ENCODE data around the gene TOMM40. TPM values are rescaled to one million over a fixed set of nuclear protein-coding genes. Genes with fewer than 3 reads are reported as not detected.
"Not testable (repeated sequence)": the region's sequence is repeated elsewhere in the genome, so short reads cannot be mapped to it uniquely, and the experiment has no call there.

TOMM40 gene
- polyA plus RNA-seq, 1 donor, result 31.1 TPM

- no peak for DNase-seq
Observed at GRCh38 chr19:44900328-44901244, 9.5 kb downstream of the TOMM40 start.

GRCh38 chr19:44903216-44903601, 12.2 kb downstream of the TOMM40 start:
- DNase-seq, result no peak

DNA sequence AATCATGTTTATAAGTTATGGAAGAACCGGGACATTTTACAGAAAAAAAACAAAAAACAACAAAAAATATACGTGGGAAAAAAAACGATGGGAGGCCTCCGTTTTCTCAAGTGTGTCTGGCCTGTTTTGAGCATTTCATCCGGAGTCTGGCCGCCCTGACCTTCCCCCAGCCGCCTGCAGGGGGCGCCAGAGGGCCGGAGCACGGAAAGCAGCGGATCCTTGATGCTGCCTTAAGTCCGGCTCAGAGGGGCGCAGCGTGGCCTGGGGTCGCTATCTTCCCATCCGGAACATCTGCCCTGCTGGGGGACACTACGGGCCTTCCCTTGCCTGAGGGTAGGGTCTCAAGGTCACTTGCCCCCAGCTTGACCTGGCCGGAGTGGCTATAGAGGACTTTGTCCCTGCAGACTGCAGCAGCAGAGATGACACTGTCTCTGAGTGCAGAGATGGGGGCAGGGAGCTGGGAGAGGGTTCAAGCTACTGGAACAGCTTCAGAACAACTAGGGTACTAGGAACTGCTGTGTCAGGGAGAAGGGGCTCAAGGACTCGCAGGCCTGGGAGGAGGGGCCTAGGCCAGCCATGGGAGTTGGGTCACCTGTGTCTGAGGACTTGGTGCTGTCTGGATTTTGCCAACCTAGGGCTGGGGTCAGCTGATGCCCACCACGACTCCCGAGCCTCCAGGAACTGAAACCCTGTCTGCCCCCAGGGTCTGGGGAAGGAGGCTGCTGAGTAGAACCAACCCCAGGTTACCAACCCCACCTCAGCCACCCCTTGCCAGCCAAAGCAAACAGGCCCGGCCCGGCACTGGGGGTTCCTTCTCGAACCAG, 12.8 kb downstream of the TOMM40 start:
- peak; percentile 77 for DNase-seq

DNA sequence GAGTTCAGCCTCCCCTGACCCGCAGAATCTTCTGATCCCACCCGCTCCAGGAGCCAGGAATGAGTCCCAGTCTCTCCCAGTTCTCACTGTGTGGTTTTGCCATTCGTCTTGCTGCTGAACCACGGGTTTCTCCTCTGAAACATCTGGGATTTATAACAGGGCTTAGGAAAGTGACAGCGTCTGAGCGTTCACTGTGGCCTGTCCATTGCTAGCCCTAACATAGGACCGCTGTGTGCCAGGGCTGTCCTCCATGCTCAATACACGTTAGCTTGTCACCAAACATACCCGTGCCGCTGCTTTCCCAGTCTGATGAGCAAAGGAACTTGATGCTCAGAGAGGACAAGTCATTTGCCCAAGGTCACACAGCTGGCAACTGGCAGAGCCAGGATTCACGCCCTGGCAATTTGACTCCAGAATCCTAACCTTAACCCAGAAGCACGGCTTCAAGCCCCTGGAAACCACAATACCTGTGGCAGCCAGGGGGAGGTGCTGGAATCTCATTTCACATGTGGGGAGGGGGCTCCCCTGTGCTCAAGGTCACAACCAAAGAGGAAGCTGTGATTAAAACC, 13.5 kb downstream of the TOMM40 start:
- no peak for DNase-seq

- DNase-seq, result no peak
Observed at GRCh38 chr19:44905437-44906160, 14.5 kb downstream of the TOMM40 start, which contains the start of gene APOE. Gene APOE, plus strand, starts transcription at chr19:44905796. Its CDS starts 829 bp downstream, at chr19:44906625.

DNA sequence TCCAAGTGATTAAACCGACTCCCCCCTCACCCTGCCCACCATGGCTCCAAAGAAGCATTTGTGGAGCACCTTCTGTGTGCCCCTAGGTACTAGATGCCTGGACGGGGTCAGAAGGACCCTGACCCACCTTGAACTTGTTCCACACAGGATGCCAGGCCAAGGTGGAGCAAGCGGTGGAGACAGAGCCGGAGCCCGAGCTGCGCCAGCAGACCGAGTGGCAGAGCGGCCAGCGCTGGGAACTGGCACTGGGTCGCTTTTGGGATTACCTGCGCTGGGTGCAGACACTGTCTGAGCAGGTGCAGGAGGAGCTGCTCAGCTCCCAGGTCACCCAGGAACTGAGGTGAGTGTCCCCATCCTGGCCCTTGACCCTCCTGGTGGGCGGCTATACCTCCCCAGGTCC, 16.6 kb downstream of the TOMM40 start:
- no peak for DNase-seq

DNA sequence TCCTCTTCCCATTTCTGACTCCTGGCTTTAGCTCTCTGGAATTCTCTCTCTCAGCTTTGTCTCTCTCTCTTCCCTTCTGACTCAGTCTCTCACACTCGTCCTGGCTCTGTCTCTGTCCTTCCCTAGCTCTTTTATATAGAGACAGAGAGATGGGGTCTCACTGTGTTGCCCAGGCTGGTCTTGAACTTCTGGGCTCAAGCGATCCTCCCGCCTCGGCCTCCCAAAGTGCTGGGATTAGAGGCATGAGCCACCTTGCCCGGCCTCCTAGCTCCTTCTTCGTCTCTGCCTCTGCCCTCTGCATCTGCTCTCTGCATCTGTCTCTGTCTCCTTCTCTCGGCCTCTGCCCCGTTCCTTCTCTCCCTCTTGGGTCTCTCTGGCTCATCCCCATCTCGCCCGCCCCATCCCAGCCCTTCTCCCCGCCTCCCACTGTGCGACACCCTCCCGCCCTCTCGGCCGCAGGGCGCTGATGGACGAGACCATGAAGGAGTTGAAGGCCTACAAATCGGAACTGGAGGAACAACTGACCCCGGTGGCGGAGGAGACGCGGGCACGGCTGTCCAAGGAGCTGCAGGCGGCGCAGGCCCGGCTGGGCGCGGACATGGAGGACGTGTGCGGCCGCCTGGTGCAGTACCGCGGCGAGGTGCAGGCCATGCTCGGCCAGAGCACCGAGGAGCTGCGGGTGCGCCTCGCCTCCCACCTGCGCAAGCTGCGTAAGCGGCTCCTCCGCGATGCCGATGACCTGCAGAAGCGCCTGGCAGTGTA, 17.2 kb downstream of the TOMM40 start:
- DNase-seq, result no peak

- DNase-seq, result no peak
Observed at GRCh38 chr19:44908836-44909261, 17.8 kb downstream of the TOMM40 start.

- DNase-seq, result no peak
Observed at GRCh38 chr19:44909775-44910174, 18.7 kb downstream of the TOMM40 start.

DNA sequence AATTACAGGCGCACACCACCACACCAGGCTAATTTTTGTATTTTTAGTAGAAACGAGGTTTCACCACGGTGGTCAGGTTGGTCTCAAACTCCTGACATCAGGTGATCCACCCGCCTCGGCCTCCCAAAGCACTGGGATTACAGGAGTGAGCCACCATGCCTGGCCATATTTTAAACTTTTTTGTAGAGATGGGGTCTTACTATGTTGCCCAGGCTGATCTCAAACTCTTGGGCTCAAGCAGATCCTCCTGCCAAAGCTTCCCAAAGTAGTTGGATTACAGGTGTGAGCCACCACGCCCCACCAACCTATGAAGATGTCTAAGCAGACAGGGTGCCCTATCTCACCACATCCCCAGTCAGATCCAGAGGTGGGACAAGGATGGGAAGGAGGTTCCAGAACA, 20.8 kb downstream of the TOMM40 start:
- DNase-seq, result not testable (repeated sequence)

- peak; percentile 52 for DNase-seq
Observed at GRCh38 chr19:44912854-44913253, 21.8 kb downstream of the TOMM40 start.

DNA sequence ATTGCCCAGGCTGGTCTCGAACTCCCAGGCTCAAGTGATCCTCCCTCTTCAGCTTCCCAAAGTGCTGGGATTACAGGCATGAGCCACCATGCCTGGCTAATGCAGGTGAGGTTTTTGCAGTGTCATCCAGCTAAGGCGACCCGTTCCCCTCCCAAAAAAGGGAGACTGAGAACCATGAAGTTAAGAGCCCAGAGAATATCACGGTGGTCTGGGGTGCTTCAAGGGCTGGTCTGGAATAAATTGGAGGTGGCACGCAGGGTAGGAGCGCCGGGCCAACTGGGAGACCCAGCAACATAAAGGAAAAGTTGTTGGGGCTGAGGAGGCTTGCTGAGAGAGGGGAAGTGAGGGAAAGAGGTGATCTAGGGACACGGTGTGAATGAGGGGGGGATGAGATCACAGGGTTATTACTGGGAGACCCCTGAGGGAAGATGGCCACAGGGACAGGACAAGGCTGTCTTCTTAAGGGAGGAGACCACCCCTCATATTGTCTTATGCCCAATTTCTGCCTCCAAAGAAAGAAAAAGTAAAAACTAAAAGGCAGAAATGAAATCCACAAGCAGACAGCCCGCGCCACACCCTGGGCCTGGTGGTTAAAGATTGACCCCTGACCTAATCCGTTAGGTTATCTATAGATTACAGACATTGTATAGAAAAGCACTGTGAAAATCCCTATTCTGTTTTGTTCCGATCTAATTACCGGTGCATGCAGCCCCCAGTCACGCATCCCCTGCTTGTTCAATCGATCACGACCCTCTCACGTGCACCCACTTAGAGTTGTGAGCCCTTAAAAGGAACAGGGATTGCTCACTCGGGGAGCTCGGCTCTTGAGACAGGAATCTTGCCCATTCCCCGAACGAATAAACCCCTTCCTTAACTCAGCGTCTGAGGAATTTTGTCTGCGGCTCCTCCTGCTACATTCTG, 22.7 kb downstream of the TOMM40 start:
- DNase-seq, result not testable (repeated sequence)

GRCh38 chr19:44914433-44915206, 23.6 kb downstream of the TOMM40 start, which contains the start of gene APOC1:
Gene APOC1, plus strand, starts transcription at chr19:44914608. Its CDS starts 284 bp downstream, at chr19:44914892.
- peak; percentile 90 for DNase-seq

- no peak for DNase-seq
Observed at GRCh38 chr19:44924243-44924725, 33.2 kb downstream of the TOMM40 start.

GRCh38 chr19:44925114-44925891, 34.2 kb downstream of the TOMM40 start:
- peak; percentile 54 for DNase-seq

DNA sequence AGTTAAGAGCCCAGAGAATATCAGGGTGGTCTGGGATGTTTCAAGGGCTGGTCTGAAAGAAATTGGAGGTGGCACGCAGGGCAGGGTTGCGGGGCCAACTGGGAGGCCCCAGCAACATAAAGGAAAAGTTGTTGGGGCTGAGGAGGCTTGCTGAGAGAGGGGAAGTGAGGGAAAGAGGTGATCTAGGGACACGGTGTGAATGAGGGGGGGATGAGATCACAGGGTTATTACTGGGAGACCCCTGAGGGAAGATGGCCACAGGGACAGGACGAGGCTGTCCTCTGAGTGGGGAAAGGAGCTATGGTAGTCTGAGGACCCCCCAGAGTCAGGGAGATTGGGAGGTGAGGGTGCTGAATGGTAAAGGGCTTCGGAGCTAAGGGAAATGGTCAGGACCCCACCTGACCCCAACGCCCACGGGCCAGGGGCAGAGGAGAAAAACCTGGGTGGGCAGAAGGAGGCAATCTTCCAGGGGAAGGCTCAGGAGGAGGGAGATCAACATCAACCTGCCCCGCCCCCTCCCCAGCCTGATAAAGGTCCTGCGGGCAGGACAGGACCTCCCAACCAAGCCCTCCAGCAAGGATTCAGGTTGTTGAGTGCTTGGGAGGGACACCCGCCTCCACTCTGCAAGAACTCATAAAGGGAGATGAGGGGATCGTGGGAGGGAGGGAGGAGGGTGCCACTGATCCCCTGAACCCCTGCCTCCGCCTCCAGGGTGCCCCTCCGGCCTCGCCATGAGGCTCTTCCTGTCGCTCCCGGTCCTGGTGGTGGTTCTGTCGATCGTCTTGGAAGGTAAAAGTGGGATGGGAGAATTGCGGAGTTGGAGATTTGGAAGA, 35.4 kb downstream of the TOMM40 start:
- DNase-seq, result not testable (repeated sequence)

GRCh38 chr19:44927746-44928145, 36.7 kb downstream of the TOMM40 start:
- DNase-seq, result no peak
